HG02610 (cell line): Measurements from ENCODE around the gene HUWE1.

ENCODE experiments used
- ATAC-seq: cut with Tn5 transposase; IDR thresholded peaks from one replicate; pipeline ENCODE4 v1.9.1; 2021; ENCODE audit warnings: mild to moderate bottlenecking, moderate library complexity; ENCODE audit not compliant: unreplicated experiment

The HUWE1 gene

DNA sequence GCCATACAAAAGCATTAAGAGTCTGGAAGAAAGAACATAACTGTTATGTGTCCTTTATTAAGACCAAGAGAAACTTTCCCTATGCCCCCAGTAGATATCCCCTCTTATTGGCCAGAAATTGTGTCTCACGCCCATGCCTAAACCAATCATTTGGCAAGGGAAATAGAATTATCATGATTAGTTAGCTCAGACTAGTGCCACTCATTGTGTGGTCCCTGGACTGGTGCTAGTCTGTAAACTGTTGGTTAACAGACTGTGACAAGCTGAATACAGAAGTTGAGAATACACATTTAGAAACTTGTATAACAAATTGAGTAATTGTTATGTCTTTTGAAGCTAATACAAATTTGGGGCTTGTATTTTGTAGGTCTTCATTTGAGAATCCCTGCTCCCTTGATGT, 8.1 kb upstream of the HUWE1 start:
- no peak for ATAC-seq

DNA sequence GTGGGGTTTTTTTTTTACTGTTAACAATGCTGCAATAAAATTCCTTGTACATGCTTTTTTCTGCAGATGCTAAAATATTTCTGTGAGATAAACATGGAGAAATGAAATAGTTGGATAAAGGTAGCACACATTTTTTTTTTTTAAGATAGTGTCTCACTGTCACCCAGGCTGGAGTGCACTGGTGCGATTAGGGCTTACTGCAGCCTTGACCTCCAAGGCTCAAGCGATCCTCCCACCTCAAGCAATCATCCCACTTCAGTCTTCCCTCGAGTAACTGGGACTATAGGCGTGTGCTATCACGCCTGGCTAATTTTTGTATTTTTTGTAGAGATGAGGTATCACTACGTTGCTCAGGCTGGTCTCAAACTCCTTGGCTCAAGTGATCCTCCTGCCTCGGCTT, 1.8 kb upstream of the HUWE1 start:
- no peak for ATAC-seq

DNA sequence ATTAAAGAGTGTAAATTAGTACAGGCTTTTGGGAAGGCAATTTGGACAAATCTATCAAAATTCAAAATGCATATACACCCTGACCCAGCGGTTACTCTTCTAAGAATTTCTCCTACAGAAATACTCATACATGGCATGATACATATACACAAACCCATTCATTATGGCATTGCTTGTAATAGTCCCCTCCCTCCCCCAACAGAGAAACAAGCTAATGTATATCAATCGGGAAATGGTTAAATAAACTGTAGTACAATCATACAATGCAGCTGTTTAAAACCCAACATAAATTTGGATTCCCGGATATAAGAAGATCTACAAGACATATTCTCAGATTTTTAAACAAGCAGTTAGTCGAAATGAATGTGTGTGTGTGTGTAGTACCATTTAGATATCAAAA, 808 bp downstream of the HUWE1 start:
- no peak for ATAC-seq

- peak; percentile 73 for ATAC-seq
Measured at GRCh38 chrX:53684415-53685192, 1.9 kb downstream of the HUWE1 start.

DNA sequence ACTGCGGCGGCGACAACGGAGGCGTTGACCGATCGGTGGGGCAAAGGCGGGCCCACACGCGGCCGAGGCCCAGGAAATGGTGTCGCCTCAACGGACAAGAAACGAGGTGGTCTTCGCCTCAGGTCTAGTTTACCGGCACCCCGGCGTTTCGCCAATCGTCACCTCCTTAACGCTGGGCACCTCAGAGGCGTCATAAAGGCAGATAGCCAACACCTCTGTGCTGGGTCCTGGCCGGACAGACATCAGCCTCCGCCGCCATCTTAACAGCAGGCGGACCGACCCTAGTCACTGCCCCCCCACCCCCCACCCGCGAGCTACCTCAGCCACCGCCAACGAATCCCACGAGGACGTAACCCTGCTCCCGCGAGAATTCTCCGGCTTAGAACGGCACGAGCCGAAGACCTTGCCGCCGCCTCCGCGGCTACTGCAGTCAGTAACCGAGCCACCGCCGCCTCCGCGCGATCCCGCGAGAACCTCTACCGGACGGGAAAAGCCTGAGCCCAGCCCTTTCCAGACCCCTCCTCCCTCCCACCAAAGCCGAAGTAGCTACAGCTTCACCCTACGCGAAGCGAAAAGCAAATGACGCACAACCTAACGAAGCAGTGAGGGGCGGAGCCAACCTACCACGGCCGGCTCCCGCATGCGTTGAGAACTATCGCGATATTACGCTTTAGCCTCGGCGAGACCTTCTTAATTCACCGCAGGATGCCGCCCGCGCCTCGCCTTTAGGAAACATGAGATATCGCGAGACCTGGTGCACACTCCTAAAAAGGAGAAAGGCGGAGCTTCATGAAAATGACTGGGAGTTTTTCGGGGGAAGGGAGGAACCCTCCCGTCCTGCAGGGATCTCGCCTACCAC, 2.7 kb downstream of the HUWE1 start:
- peak; percentile 72 for ATAC-seq

DNA sequence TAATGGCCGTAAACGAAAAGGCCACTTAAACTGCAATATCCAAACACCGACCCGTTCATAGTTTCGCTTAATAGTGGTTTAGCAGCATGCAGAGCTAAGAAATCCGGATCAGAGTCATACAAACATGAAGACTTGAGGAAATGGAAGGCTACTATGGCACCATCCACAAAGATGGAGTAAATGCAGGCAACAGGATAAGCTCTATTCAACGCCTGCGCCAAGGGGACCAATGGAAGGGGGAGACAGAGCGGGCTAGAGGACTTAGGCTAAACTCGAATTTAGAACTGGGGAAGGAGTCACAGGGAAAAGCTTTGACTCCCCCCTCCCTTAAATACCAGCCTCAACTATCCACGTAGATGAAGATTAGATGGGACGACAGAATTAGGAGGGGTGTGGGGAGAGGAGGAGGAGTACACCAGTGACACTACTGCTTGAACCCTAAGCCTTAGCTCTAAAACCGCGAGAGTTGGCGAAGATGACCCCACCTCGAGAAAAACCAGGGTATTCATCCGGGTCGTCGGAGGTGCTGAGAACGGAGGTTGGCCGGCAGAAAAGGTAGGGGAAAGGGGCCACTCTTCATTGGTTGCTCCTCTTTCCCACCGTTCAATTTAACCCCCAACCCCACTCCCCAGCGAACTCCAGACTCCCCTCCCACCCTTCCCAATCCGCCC, 3.5 kb downstream of the HUWE1 start:
- ATAC-seq = no peak

- no peak for ATAC-seq
Measured at GRCh38 chrX:53681661-53682060, 4.9 kb downstream of the HUWE1 start.

GRCh38 chrX:53678667-53679066, 7.9 kb downstream of the HUWE1 start:
- ATAC-seq = no peak

GRCh38 chrX:53677286-53677685, 9.2 kb downstream of the HUWE1 start:
- no peak for ATAC-seq

DNA sequence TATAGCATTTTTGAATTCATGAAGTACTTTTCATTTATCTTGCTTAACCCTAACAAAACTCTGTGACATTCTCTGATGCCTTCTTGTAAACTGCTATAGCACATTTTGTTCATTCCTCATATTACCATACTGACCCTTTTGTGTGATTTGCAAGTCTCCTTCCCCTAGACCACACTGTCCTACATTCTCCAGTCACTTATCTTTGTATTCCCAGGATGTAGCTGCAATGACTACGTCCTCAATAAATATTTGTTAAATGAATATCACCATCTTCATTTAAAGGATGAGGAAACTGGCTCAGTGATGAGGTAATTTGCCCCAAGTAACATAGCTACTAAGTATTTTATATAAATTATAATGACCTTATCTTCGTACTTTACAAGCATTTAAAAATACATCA, 11.9 kb downstream of the HUWE1 start:
- ATAC-seq = no peak

GRCh38 chrX:53669258-53669657, 17.3 kb downstream of the HUWE1 start:
- ATAC-seq = no peak

DNA sequence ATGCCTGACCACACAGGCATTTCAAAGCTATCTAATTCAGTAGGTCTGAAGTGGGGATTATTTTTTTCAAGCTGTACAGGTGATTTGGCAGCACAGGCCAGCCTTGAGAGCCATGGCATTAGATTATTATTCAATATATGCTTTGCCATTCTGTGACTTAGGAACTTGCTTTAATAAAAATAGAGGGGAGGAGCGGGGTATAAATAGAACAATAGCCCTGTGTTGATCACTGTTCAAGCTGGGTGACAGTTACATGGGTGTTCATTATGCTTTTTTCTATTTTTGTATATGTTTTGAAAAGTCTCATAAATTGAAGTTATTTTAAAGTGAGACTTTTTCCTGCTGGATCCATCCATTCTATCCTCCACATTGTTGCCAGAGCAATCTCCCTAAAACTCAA, 20.3 kb downstream of the HUWE1 start:
- ATAC-seq = no peak

- no peak for ATAC-seq
Measured at GRCh38 chrX:53660004-53660403, 26.5 kb downstream of the HUWE1 start.

GRCh38 chrX:53659039-53659438, 27.5 kb downstream of the HUWE1 start:
- no peak for ATAC-seq

DNA sequence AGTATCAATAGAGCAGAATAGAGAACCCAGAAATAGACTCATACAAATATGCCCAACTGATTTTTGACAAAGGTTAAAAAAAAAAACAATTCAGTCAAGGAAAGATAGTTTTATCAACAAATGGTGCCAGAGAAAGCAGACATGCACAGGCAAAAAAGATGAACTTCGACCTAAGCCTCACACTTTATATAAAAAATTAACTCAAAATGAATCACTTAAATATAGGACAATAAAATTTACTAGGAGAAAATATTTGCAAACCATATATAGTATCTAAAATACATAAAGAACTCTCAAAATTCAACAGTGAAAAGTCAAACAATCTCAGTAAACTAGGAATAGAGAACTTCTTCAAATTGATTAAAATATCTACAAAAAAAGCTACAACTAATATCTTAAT, 29.7 kb downstream of the HUWE1 start:
- no peak for ATAC-seq

- no peak for ATAC-seq
Measured at GRCh38 chrX:53654376-53654775, 32.1 kb downstream of the HUWE1 start.

DNA sequence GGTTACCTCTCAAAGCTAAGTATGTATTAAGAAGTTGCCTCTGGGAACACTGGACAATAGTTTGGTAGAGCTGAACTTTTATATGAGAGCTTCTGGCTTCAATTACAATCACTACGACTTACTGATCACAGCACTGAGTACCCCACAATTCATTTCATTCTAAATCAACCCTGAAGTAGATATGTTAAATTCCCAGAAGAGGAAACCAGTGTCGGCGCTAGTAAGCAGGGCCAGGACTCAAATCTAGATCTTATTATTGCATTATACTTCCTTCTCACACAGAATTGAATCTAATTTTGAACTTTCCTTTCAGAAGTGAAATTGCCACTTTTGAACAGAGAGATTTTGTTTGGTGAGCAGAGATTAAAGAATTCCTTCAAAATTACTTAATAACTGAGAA, 41.8 kb downstream of the HUWE1 start:
- no peak for ATAC-seq

GRCh38 chrX:53642337-53642736, 44.2 kb downstream of the HUWE1 start:
- ATAC-seq = no peak

DNA sequence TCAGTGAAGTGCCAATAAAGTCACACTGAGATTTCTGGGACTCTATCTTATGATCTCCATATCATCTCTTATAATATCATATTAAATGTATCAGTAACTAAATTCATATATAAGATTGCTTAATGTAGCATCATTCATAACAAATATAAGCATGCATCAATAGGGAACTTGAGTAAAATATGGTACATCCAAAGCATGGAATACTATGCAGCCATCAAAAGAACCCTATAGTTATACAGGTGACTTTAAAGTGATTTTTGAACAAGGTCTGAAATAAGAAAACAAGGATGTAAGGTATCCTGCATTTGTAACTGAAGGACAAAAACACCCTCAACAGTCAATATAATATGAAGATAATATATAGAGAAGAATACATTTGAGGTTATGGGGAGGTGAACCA, 47.3 kb downstream of the HUWE1 start:
- no peak for ATAC-seq

DNA sequence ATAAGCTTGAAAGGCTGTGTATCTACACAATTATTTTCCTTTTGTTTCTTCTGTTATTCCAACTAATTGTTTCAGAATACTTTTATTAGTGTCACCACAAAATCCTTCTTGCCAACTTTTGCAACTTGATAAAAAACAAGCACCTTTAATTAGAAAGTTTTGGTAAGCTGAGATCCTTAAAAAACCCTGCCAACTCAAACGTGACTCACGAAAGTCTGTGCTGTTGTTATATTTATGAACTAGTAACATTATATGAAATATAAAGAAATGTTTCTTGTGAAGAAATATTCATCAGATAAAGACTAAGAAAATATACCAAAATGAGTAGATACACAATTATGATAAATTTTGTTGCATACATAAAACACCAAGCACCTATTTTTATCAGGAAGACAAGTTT, 49.0 kb downstream of the HUWE1 start:
- ATAC-seq = no peak

GRCh38 chrX:53631156-53631555, 55.4 kb downstream of the HUWE1 start:
- no peak for ATAC-seq

DNA sequence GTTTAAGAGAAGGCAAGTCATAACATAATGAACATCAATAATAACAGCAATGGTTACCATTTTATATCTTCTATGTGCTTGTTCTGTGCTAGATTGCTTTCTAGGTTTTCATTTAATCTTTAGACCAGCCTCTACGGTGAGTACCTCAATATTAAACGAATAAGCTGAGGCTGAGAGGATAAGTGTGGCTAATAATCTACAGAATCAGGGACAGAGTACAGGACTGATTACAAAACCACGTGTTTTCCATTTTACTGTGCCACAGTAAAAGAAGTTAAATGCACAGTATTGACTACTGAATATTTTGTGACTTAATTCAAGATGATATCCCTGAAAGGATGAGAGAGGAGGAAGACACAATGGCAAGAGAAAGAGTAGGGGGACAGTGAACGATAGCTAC, 56.3 kb downstream of the HUWE1 start:
- no peak for ATAC-seq
